ENCODE measurements around the gene PTCD1.

DNA sequence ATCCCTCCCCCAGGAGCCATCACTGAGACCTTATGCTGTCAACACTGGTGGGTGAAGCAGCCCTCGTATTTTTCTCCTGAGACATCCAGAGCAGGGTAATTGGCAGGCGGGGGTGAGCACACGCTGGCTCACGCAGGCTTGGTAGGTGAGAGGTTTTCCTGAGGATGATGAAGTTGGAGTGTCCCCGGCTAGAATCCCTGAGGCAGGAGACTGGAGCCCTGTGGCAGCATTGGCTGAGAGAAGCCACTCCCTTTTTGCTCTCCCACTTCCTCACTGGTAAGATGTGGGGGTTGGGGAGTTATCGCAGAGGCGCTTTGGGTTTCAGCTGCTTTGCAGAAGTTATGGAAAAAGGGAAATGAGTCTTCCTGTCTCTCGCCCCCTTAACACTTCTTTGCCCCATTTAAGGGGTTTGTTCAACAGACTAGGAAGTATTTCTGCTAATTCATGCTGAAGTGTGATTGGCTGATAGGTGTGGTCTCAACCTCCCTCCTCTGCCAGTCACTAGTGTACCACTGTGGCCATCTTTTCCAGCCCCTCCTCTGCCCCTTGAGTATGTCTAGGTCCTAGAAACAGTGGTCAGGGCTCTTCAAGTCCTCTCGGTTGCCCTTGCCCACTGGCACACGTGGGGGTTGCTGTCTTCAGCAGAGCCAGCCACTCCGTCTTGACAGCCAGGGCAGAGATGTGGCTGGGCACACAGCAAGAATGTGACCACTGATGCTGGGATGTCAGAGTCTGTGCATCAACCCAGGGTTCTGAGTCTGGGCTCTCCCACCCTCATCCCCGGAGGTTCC lies 58.4 kb downstream of the PTCD1 start:
- TF ChIP-seq, protein P1, sequence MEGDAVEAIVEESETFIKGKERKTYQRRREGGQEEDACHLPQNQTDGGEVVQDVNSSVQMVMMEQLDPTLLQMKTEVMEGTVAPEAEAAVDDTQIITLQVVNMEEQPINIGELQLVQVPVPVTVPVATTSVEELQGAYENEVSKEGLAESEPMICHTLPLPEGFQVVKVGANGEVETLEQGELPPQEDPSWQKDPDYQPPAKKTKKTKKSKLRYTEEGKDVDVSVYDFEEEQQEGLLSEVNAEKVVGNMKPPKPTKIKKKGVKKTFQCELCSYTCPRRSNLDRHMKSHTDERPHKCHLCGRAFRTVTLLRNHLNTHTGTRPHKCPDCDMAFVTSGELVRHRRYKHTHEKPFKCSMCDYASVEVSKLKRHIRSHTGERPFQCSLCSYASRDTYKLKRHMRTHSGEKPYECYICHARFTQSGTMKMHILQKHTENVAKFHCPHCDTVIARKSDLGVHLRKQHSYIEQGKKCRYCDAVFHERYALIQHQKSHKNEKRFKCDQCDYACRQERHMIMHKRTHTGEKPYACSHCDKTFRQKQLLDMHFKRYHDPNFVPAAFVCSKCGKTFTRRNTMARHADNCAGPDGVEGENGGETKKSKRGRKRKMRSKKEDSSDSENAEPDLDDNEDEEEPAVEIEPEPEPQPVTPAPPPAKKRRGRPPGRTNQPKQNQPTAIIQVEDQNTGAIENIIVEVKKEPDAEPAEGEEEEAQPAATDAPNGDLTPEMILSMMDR (IDR thresholded peaks at IDR 0.05) = no peak
- TF ChIP-seq POLR2A (IDR thresholded peaks at IDR 0.05) = no peak

All from testis (tissue), 2 donors.